HCT116 (cell line): Measurements from ENCODE around the gene GALNT6.

Source experiments
- EZH2 ChIP-seq: fragments of 200-600 bp; sonication (generic); IDR thresholded peaks from 2 replicates; pipeline ENCODE4 v1.6.1; 2017; ENCODE audit warnings: antibody characterized with exemption, mixed run types
- JUND ChIP-seq: IDR thresholded peaks from 2 replicates; pipeline ENCODE4 v1.6.1; 2012
- POLR2A ChIP-seq: IDR thresholded peaks from 2 replicates; pipeline ENCODE4 v1.7.0; 2011; ENCODE audit warnings: borderline replicate concordance; ENCODE audit not compliant: insufficient read depth, insufficient read length; ENCODE audit errors: extremely low read depth
- ZNF274 ChIP-seq: fragments of 200-500 bp; sonication (Bioruptor generic); IDR thresholded peaks from 2 replicates; pipeline ENCODE4 v1.6.1; 2014; ENCODE audit warnings: mild to moderate bottlenecking, low read depth, low read length, inconsistent platforms
- TF ChIP-seq, protein P1 (sequence below), 3 experiments: fragments of 200-600 bp in 1 of 3; sonication (generic) in 1 of 3; IDR thresholded peaks in 2 of 3; conservative IDR thresholded peaks in 1 of 3; 2 replicates each; pipeline ENCODE4 v1.5.1; 2012 to 2017; ENCODE audit warnings: low read depth in 2 of 3, low read length in 2 of 3, antibody characterized with exemption in 1 of 3, borderline replicate concordance in 1 of 3, control low read depth in 1 of 3, mild to moderate bottlenecking in 1 of 3, mixed read lengths in 1 of 3, mixed run types in 1 of 3, moderate library complexity in 1 of 3; ENCODE audit not compliant: insufficient read depth in 1 of 3
- TF ChIP-seq, protein P2 (sequence below): IDR thresholded peaks from 2 replicates; pipeline ENCODE4 v1.6.1; 2011; ENCODE audit warnings: mild to moderate bottlenecking, low read length, moderate library complexity; ENCODE audit not compliant: insufficient replicate concordance; ENCODE audit errors: extremely low read depth
- TF ChIP-seq, protein P3 (sequence below): IDR thresholded peaks from 2 replicates; pipeline ENCODE4 v1.6.1; 2012; ENCODE audit warnings: low read depth

DNA sequence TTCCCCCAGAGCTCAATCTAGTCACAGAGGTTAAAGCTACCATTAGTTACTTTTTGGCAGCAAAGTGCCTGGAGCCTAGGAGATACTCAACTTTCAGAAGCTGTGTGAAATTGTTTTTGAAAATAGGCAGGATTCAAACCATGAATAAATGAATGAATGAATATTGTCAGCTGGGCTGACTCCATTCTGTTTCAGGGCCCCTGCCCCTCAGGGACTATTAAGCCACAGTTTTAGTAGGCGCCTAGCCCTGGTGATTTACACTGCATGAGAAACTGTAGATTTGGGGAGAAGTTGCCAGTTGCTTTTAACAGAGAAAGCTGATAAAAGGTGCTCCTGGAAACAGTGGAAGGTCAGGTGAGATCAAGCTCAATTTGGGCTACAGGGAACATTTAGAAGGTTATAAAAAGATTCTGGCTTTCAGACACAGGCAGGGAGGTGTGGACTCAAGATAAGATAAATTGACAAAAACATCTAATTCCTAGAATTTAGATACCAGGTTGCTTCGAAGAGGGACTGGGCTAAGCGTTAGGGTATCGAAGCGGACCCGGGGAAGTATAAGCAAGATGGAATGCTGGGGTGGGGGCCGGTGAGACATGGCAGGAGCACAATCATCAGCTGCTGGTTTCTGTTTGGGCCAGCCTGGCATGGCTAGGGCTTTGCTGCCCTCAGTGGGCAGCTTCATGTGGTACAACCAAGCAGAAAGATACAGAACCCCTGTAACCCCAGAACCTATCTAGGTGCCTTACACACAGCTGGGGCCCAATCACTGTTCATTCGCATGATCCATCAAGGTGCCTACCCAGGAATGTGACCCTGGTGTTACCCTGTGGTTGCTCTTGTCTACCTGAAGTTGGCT lies 29.8 kb downstream of the GALNT6 start:
- no peak for TF ChIP-seq ZNF274
- TF ChIP-seq, protein P1, sequence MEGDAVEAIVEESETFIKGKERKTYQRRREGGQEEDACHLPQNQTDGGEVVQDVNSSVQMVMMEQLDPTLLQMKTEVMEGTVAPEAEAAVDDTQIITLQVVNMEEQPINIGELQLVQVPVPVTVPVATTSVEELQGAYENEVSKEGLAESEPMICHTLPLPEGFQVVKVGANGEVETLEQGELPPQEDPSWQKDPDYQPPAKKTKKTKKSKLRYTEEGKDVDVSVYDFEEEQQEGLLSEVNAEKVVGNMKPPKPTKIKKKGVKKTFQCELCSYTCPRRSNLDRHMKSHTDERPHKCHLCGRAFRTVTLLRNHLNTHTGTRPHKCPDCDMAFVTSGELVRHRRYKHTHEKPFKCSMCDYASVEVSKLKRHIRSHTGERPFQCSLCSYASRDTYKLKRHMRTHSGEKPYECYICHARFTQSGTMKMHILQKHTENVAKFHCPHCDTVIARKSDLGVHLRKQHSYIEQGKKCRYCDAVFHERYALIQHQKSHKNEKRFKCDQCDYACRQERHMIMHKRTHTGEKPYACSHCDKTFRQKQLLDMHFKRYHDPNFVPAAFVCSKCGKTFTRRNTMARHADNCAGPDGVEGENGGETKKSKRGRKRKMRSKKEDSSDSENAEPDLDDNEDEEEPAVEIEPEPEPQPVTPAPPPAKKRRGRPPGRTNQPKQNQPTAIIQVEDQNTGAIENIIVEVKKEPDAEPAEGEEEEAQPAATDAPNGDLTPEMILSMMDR (IDR thresholded peaks at IDR 0.05 in 2 of 3, conservative IDR thresholded peaks at IDR 0.05 in 1 of 3; ENCODE audit: borderline replicate concordance in 1 of 3, insufficient read depth in 1 of 3, low read depth in 2 of 3, low read length in 2 of 3) = no peak
- TF ChIP-seq, protein P2, sequence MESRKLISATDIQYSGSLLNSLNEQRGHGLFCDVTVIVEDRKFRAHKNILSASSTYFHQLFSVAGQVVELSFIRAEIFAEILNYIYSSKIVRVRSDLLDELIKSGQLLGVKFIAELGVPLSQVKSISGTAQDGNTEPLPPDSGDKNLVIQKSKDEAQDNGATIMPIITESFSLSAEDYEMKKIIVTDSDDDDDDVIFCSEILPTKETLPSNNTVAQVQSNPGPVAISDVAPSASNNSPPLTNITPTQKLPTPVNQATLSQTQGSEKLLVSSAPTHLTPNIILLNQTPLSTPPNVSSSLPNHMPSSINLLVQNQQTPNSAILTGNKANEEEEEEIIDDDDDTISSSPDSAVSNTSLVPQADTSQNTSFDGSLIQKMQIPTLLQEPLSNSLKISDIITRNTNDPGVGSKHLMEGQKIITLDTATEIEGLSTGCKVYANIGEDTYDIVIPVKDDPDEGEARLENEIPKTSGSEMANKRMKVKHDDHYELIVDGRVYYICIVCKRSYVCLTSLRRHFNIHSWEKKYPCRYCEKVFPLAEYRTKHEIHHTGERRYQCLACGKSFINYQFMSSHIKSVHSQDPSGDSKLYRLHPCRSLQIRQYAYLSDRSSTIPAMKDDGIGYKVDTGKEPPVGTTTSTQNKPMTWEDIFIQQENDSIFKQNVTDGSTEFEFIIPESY = no peak
- TF ChIP-seq POLR2A = no peak
- no peak for TF ChIP-seq JUND
- TF ChIP-seq EZH2 = no peak
- TF ChIP-seq, protein P3, sequence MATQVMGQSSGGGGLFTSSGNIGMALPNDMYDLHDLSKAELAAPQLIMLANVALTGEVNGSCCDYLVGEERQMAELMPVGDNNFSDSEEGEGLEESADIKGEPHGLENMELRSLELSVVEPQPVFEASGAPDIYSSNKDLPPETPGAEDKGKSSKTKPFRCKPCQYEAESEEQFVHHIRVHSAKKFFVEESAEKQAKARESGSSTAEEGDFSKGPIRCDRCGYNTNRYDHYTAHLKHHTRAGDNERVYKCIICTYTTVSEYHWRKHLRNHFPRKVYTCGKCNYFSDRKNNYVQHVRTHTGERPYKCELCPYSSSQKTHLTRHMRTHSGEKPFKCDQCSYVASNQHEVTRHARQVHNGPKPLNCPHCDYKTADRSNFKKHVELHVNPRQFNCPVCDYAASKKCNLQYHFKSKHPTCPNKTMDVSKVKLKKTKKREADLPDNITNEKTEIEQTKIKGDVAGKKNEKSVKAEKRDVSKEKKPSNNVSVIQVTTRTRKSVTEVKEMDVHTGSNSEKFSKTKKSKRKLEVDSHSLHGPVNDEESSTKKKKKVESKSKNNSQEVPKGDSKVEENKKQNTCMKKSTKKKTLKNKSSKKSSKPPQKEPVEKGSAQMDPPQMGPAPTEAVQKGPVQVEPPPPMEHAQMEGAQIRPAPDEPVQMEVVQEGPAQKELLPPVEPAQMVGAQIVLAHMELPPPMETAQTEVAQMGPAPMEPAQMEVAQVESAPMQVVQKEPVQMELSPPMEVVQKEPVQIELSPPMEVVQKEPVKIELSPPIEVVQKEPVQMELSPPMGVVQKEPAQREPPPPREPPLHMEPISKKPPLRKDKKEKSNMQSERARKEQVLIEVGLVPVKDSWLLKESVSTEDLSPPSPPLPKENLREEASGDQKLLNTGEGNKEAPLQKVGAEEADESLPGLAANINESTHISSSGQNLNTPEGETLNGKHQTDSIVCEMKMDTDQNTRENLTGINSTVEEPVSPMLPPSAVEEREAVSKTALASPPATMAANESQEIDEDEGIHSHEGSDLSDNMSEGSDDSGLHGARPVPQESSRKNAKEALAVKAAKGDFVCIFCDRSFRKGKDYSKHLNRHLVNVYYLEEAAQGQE = no peak
